A549 (cell line): ENCODE data around the gene PNMA6A. TPM values are rescaled to one million over a fixed set of nuclear protein-coding genes. Genes with fewer than 3 reads are reported as not detected.

Experiments used
- ATAC-seq, 2 experiments: fragments of 200-7000 bp in 1 of 2; fragments of >200 bp in 1 of 2; cut with Nextera tagmentation in 1 of 2; cut with Tn5 transposase in 1 of 2; 3 replicates each; pipeline versions ENCODE4 v1.8.0 to v1.9.1; 2018 to 2020; ENCODE audit warnings: mild to moderate bottlenecking in 1 of 2, moderate library complexity in 1 of 2
- CTCF ChIA-PET: fragments of 300-600 bp; sonication (Branson Sonifier 250); formaldehyde crosslinking; extraction: SDS; loops from one replicate; lab custom pipeline; 2021; ENCODE audit warnings: antibody characterized with exemption, inconsistent platforms; lab: Yijun Ruan, JAX
- POLR2A ChIA-PET: fragments of 350-600 bp; formaldehyde crosslinking; extraction: SDS; loops from one replicate; lab custom pipeline; 2021; ENCODE audit warnings: antibody characterized with exemption, inconsistent platforms; lab: Yijun Ruan, JAX
- DNase-seq, 2 experiments: peaks; one replicate each; pipeline versions ENCODE4 v3.0.0 to v3.0.0-alpha.2; 2011 to 2016; ENCODE audit warnings: low read depth in 1 of 2, low spot score in 1 of 2
- FAIRE-seq: peaks from 2 replicates; lab custom pipeline; 2011; peaks lifted over from hg19 to GRCh38; lab: Jason Lieb, UNC
- H3K27ac ChIP-seq, 2 experiments: fragments of >200 bp; sonication (Bioruptor Twin); formaldehyde crosslinking; 3 replicates each; pipeline ENCODE4 v1.5.1; 2016 to 2017
- H3K4me1 ChIP-seq: fragments of >200 bp; sonication (Bioruptor Twin); formaldehyde crosslinking; 3 replicates; pipeline ENCODE4 v1.6.1; 2016
- H3K4me2 ChIP-seq: fragments of >200 bp; sonication (Bioruptor Twin); formaldehyde crosslinking; 3 replicates; pipeline ENCODE4 v1.6.1; 2016
- H3K4me3 ChIP-seq: fragments of >200 bp; sonication (Bioruptor Twin); formaldehyde crosslinking; 3 replicates; pipeline ENCODE4 v1.5.1; 2016
- H3K9me3 ChIP-seq: fragments of >200 bp; sonication (Bioruptor Twin); formaldehyde crosslinking; 3 replicates; pipeline ENCODE4 v1.6.1; 2016
- BCL3 ChIP-seq: fragments of >200 bp; sonication (Bioruptor Twin); formaldehyde crosslinking; IDR thresholded peaks from 3 replicates; pipeline ENCODE4 v1.6.1; 2016
- CHD2 ChIP-seq: fragments of 150-350 bp; IDR thresholded peaks from 2 replicates; pipeline ENCODE4 v1.6.1; 2014; ENCODE audit warnings: low read length; ENCODE audit not compliant: partially characterized antibody
- CHD4 ChIP-seq: fragments of 200-600 bp; sonication (generic); IDR thresholded peaks from 2 replicates; pipeline ENCODE4 v1.6.1; 2016; ENCODE audit warnings: antibody characterized with exemption, mild to moderate bottlenecking, borderline replicate concordance
- EHF ChIP-seq: fragments of 250-450 bp; sonication (Bioruptor Pico); IDR thresholded peaks from 2 replicates; pipeline ENCODE4 v1.5.0; 2020; ENCODE audit warnings: mild to moderate bottlenecking
- EHMT2 ChIP-seq: fragments of 200-600 bp; sonication (generic); IDR thresholded peaks from 2 replicates; pipeline ENCODE4 v1.6.1; 2016; ENCODE audit warnings: antibody characterized with exemption, low read depth, mild to moderate bottlenecking, moderate library complexity
- EP300 ChIP-seq, 2 experiments: fragments of >200 bp; sonication (Bioruptor Twin); formaldehyde crosslinking; IDR thresholded peaks; 2 replicates in 1 of 2; 3 replicates in 1 of 2; pipeline ENCODE4 v1.6.1; 2016 to 2017
- HOXB13 ChIP-seq: fragments of 250-450 bp; sonication (Bioruptor Pico); IDR thresholded peaks from 2 replicates; pipeline ENCODE4 v1.5.0; 2020; ENCODE audit warnings: low read depth, mild to moderate bottlenecking, moderate library complexity
- HOXB5 ChIP-seq: fragments of 250-450 bp; sonication (Bioruptor Pico); IDR thresholded peaks from 2 replicates; pipeline ENCODE4 v1.5.0; 2020; ENCODE audit warnings: mild to moderate bottlenecking, moderate library complexity
- JUNB ChIP-seq: fragments of >200 bp; sonication (Bioruptor Twin); formaldehyde crosslinking; IDR thresholded peaks from 2 replicates; pipeline ENCODE4 v1.6.1; 2016
- KDM5A ChIP-seq: fragments of 200-600 bp; sonication (generic); IDR thresholded peaks from 2 replicates; pipeline ENCODE4 v1.6.1; 2016; ENCODE audit warnings: antibody characterized with exemption, mild to moderate bottlenecking
- MYC ChIP-seq: IDR thresholded peaks from 2 replicates; pipeline ENCODE4 v1.6.1; 2012; ENCODE audit warnings: mild to moderate bottlenecking, inconsistent platforms, low read length, improper control_type of control experiment, borderline replicate concordance
- NR3C1 ChIP-seq: fragments of >200 bp; sonication (Bioruptor Twin); formaldehyde crosslinking; IDR thresholded peaks from 3 replicates; pipeline ENCODE4 v1.6.1; 2017
- PHF8 ChIP-seq: fragments of 200-600 bp; sonication (generic); IDR thresholded peaks from 2 replicates; pipeline ENCODE4 v1.6.1; 2016; ENCODE audit warnings: low read depth, mild to moderate bottlenecking, antibody characterized with exemption, moderate library complexity, borderline replicate concordance
- POLR2AphosphoS2 ChIP-seq: conservative IDR thresholded peaks from 2 replicates; pipeline ENCODE4 v1.6.1; 2012; ENCODE audit warnings: low read length, improper control_type of control experiment, inconsistent platforms
- RAD21 ChIP-seq, 2 experiments: fragments of >200 bp in 1 of 2; sonication (Bioruptor Twin) in 1 of 2; formaldehyde crosslinking in 1 of 2; IDR thresholded peaks in 1 of 2; conservative IDR thresholded peaks in 1 of 2; 2 replicates in 1 of 2; 3 replicates in 1 of 2; pipeline ENCODE4 v1.6.1; 2012 to 2018; ENCODE audit warnings: inconsistent platforms in 1 of 2
- RARB ChIP-seq: fragments of 250-450 bp; sonication (Bioruptor Pico); IDR thresholded peaks from 2 replicates; pipeline ENCODE4 v1.8.0; 2021; ENCODE audit warnings: mild to moderate bottlenecking, moderate library complexity
- REST ChIP-seq: fragments of 200-600 bp; sonication (generic); IDR thresholded peaks from 2 replicates; pipeline ENCODE4 v1.6.1; 2016; ENCODE audit warnings: antibody characterized with exemption, mild to moderate bottlenecking, moderate library complexity
- RFX5 ChIP-seq: fragments of 450-650 bp; IDR thresholded peaks from 2 replicates; pipeline ENCODE4 v1.7.1; 2014; ENCODE audit warnings: antibody characterized with exemption, mild to moderate bottlenecking, moderate library complexity
- RNF2 ChIP-seq: fragments of 200-600 bp; sonication (generic); IDR thresholded peaks from 2 replicates; pipeline ENCODE4 v1.6.1; 2016; ENCODE audit warnings: low read depth, mild to moderate bottlenecking, antibody characterized with exemption, moderate library complexity, borderline replicate concordance
- SMC3 ChIP-seq: fragments of >200 bp; sonication (Bioruptor Twin); formaldehyde crosslinking; IDR thresholded peaks from 3 replicates; pipeline ENCODE4 v1.6.1; 2018; ENCODE audit warnings: inconsistent platforms
- TFCP2L1 ChIP-seq: fragments of 250-450 bp; sonication (Bioruptor Pico); IDR thresholded peaks from 2 replicates; pipeline ENCODE4 v1.5.0; 2021; ENCODE audit warnings: mild to moderate bottlenecking
- ZC3H11A ChIP-seq: fragments of 450-650 bp; IDR thresholded peaks from 2 replicates; pipeline ENCODE4 v1.6.1; 2014; ENCODE audit warnings: antibody characterized with exemption, mild to moderate bottlenecking
- WGBS: methylation state at CpG from one replicate; pipeline ENCODE4 v1.1.6; 2017; ENCODE audit errors: missing lambda C conversion rate; 5-methylcytosine and 5-hydroxymethylcytosine counted together
- polyA plus RNA-seq, 4 experiments: library from polyadenylated mRNA; depleted of rRNA in 3 of 4; stranded (reverse); fragments of >200 nt; fragmentation: RNase III in 1 of 4; extraction: RNeasy Plus Mini Kit Qiagen cat#74134 plus additional on column Dnase treatment in 1 of 4; gene quantifications; 2 replicates in 3 of 4; 3 replicates in 1 of 4; pipeline ENCODE4 v1.2.3, GENCODE V29; 2011 to 2017
- TF ChIP-seq, protein P1 (sequence below): fragments of 450-650 bp; IDR thresholded peaks from 2 replicates; pipeline ENCODE4 v1.6.1; 2014; ENCODE audit warnings: antibody characterized with exemption
- TF ChIP-seq, protein P2 (sequence below): fragments of 250-450 bp; sonication (Bioruptor Pico); IDR thresholded peaks from 2 replicates; pipeline ENCODE4 v1.5.0; 2020; ENCODE audit warnings: low read depth, mild to moderate bottlenecking, moderate library complexity

The PNMA6A gene
- polyA plus RNA-seq, 2 of the 4 experiments (the other 2 are of a cell fraction): 0.93 to 3.3 TPM

- WGBS: 88% methylated on average over 15 of the region's 24 CpGs
- TF ChIP-seq CHD2 (no peak), PHF8 (no peak), HOXB13 (CRISPR knock-in tag) (no peak), EHMT2 (no peak), RNF2 (no peak), RARB (CRISPR knock-in tag) (no peak), MYC (no peak)
- TF ChIP-seq, protein P1, sequence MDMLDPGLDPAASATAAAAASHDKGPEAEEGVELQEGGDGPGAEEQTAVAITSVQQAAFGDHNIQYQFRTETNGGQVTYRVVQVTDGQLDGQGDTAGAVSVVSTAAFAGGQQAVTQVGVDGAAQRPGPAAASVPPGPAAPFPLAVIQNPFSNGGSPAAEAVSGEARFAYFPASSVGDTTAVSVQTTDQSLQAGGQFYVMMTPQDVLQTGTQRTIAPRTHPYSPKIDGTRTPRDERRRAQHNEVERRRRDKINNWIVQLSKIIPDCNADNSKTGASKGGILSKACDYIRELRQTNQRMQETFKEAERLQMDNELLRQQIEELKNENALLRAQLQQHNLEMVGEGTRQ: no peak
- CTCF ChIA-PET: interaction anchor here (0.6 kb wide), 1 partner anchor 124 kb away, joined by 3 read pairs; no protein-coding TSS in a partner anchor
Measured at GRCh38 chrX:153074262-153074899, 2.1 kb downstream of the PNMA6A start.

GRCh38 chrX:153074935-153075334 lies 2.7 kb downstream of the PNMA6A start:
- ChIA-PET CTCF (no interaction called here), POLR2A (no interaction called here)
- H3K4me2 ChIP-seq: no peak overlapping the region
- FAIRE-seq (no peak), ATAC-seq (no peak), DNase-seq (no peak)
- TF ChIP-seq TFCP2L1 (CRISPR knock-in tag) (no peak), EHF (CRISPR knock-in tag) (no peak), RAD21 (conservative IDR thresholded peaks at IDR 0.05 in 1 of 2, IDR thresholded peaks at IDR 0.05 in 1 of 2) (no peak), RFX5 (no peak), EP300 (IDR thresholded peaks at IDR 0.05) (no peak), RARB (CRISPR knock-in tag) (no peak), HOXB5 (CRISPR knock-in tag) (no peak), REST (no peak), JUNB (no peak), SMC3 (no peak), BCL3 (no peak), ZC3H11A (no peak), KDM5A (no peak), NR3C1 (no peak), CHD4 (no peak), POLR2AphosphoS2 (no peak)
- TF ChIP-seq, protein P2, sequence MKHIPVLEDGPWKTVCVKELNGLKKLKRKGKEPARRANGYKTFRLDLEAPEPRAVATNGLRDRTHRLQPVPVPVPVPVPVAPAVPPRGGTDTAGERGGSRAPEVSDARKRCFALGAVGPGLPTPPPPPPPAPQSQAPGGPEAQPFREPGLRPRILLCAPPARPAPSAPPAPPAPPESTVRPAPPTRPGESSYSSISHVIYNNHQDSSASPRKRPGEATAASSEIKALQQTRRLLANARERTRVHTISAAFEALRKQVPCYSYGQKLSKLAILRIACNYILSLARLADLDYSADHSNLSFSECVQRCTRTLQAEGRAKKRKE (CRISPR knock-in tag): no peak
- no peaks in the 10 kb centered on the region for H3K9me3 ChIP-seq
- H3K4me1 ChIP-seq: no peaks in the 10 kb centered on the region
- no peak overlapping the region for H3K27ac ChIP-seq
- no peak overlapping the region for H3K4me3 ChIP-seq
- whole genome bisulfite sequencing: 84% methylated on average over 9 of the region's 11 CpGs

More at GRCh38 chrX:153074262-153074899, 2.1 kb downstream of the PNMA6A start:
- Histone ChIP-seq H3K9me3 (no peaks in the 10 kb centered on the region), H3K4me1 (no peaks in the 10 kb centered on the region), H3K4me2 (no peak overlapping the region), H3K4me3 (no peak overlapping the region), H3K27ac (no peak overlapping the region)
- DNase-seq (no peak), FAIRE-seq (no peak), ATAC-seq (no peak)
- POLR2A ChIA-PET: no interaction called here
